ENCODE data around the gene ARHGEF7. TPM values are rescaled to one million over a fixed set of nuclear protein-coding genes. Genes with fewer than 3 reads are reported as not detected.

The ARHGEF7 gene
- total and polyA plus RNA-seq, 2 experiments from 2014 or later: 30.1 to 46.8 TPM

GRCh38 chr13:111265701-111266035, 150.6 kb downstream of the ARHGEF7 start:
- peaks cover 4% of the 10 kb centered on the region for H4K20me1 ChIP-seq (ENCODE audit: insufficient read depth, poor library complexity, severe bottlenecking)
- H3K9me2 ChIP-seq (replicated peaks; ENCODE audit: insufficient read depth): no peaks in the 10 kb centered on the region
- no peak overlapping the region for H3K4me2 ChIP-seq

GRCh38 chr13:111267205-111267604, 152.1 kb downstream of the ARHGEF7 start:
- no peaks in the 10 kb centered on the region for H3K36me3 ChIP-seq (replicated peaks; ENCODE audit: insufficient read depth, low read depth)
- no peak overlapping the region for H3K4me2 ChIP-seq
- TF ChIP-seq EZH2 (IDR thresholded peaks at IDR 0.05; ENCODE audit: borderline replicate concordance) (no peak), CTCF (IDR thresholded peaks at IDR 0.05; ENCODE audit: poor library complexity) (no peak), EZH2phosphoT487 (IDR thresholded peaks at IDR 0.05; ENCODE audit: low read depth, severe bottlenecking, unreplicated experiment) (no peak)
- no peak for DNase-seq (ENCODE audit: low spot score)
- H3K79me2 ChIP-seq: no peaks in the 10 kb centered on the region
- no peak overlapping the region for H3K4me3 ChIP-seq
- no peaks in the 10 kb centered on the region for H4K20me1 ChIP-seq (ENCODE audit: insufficient read depth, poor library complexity, severe bottlenecking)
- H3K4me1 ChIP-seq (ENCODE audit: insufficient read depth): no peaks in the 10 kb centered on the region
- H2AFZ ChIP-seq: no peak overlapping the region
- H3K9me3 ChIP-seq (ENCODE audit: low read depth): no peaks in the 10 kb centered on the region
- no peak overlapping the region for H3K27ac ChIP-seq
- 95% methylated on average over 5 of the region's 5 CpGs for WGBS (ENCODE audit: low lambda C conversion rate, missing lambda C conversion rate)
- H3K27me3 ChIP-seq: no peaks in the 10 kb centered on the region
- H3K9me2 ChIP-seq (replicated peaks; ENCODE audit: insufficient read depth): no peaks in the 10 kb centered on the region

More at GRCh38 chr13:111265701-111266035, 150.6 kb downstream of the ARHGEF7 start:
- no peak for TF ChIP-seq EZH2phosphoT487 (IDR thresholded peaks at IDR 0.05; ENCODE audit: low read depth, severe bottlenecking, unreplicated experiment)
- TF ChIP-seq CTCF (IDR thresholded peaks at IDR 0.05; ENCODE audit: poor library complexity): no peak
- TF ChIP-seq EZH2 (IDR thresholded peaks at IDR 0.05; ENCODE audit: borderline replicate concordance): no peak
- H2AFZ ChIP-seq: no peak overlapping the region
- H3K27ac ChIP-seq: no peak overlapping the region
- no peaks in the 10 kb centered on the region for H3K4me1 ChIP-seq (ENCODE audit: insufficient read depth)
- H3K27me3 ChIP-seq: no peaks in the 10 kb centered on the region
- no peak for DNase-seq (ENCODE audit: low spot score)
- H3K79me2 ChIP-seq: no peaks in the 10 kb centered on the region
- WGBS (ENCODE audit: low lambda C conversion rate, missing lambda C conversion rate): 91% methylated on average over 7 of the region's 7 CpGs
- no peaks in the 10 kb centered on the region for H3K36me3 ChIP-seq (replicated peaks; ENCODE audit: insufficient read depth, low read depth)
- H3K9me3 ChIP-seq (ENCODE audit: low read depth): no peaks in the 10 kb centered on the region
- H3K4me3 ChIP-seq: no peak overlapping the region

GRCh38 chr13:111267784-111268183, 152.7 kb downstream of the ARHGEF7 start:
- Histone ChIP-seq H3K4me3 (no peak overlapping the region), H3K36me3 (replicated peaks; ENCODE audit: insufficient read depth, low read depth) (no peaks in the 10 kb centered on the region)
- 62% methylated on average over 2 of the region's 2 CpGs for WGBS (ENCODE audit: low lambda C conversion rate, missing lambda C conversion rate)

More at GRCh38 chr13:111267784-111268183, 152.7 kb downstream of the ARHGEF7 start:
- Histone ChIP-seq H3K27ac (no peak overlapping the region), H3K79me2 (no peaks in the 10 kb centered on the region), H3K9me3 (ENCODE audit: low read depth) (no peaks in the 10 kb centered on the region), H3K4me2 (no peak overlapping the region), H3K4me1 (ENCODE audit: insufficient read depth) (no peaks in the 10 kb centered on the region), H4K20me1 (ENCODE audit: insufficient read depth, poor library complexity, severe bottlenecking) (no peaks in the 10 kb centered on the region), H2AFZ (no peak overlapping the region), H3K9me2 (replicated peaks; ENCODE audit: insufficient read depth) (no peaks in the 10 kb centered on the region), H3K27me3 (no peaks in the 10 kb centered on the region)
- TF ChIP-seq CTCF (IDR thresholded peaks at IDR 0.05; ENCODE audit: poor library complexity): no peak
- no peak for TF ChIP-seq EZH2phosphoT487 (IDR thresholded peaks at IDR 0.05; ENCODE audit: low read depth, severe bottlenecking, unreplicated experiment)
- TF ChIP-seq EZH2 (IDR thresholded peaks at IDR 0.05; ENCODE audit: borderline replicate concordance): no peak
- no peak for DNase-seq (ENCODE audit: low spot score)
